HEK293 (cell line): ENCODE results near the gene NFKBIE.

Experiments
- CTCF ChIP-seq: fragments of 450-650 bp; formaldehyde crosslinking; IDR thresholded peaks from 2 replicates; pipeline ENCODE4 v1.5.1; 2016; ENCODE audit warnings: missing biosample characterization, missing genetic modification characterization
- SCRT1 ChIP-seq: fragments of 450-650 bp; formaldehyde crosslinking; IDR thresholded peaks from 2 replicates; pipeline ENCODE4 v1.5.1; 2016; ENCODE audit warnings: missing biosample characterization, missing genetic modification characterization, borderline replicate concordance
- ZNF184 ChIP-seq: fragments of 450-650 bp; IDR thresholded peaks from 2 replicates; pipeline ENCODE4 v1.5.1; 2018; ENCODE audit warnings: missing biosample characterization, mild to moderate bottlenecking, missing genetic modification characterization
- ZNF23 ChIP-seq: fragments of 450-650 bp; formaldehyde crosslinking; IDR thresholded peaks from 2 replicates; pipeline ENCODE4 v1.5.1; 2016; ENCODE audit warnings: missing biosample characterization, missing genetic modification characterization, borderline replicate concordance
- ZNF560 ChIP-seq: fragments of 450-650 bp; formaldehyde crosslinking; IDR thresholded peaks from 2 replicates; pipeline ENCODE4 v1.5.1; 2017; ENCODE audit warnings: missing biosample characterization, missing genetic modification characterization, borderline replicate concordance
- ZNF580 ChIP-seq: fragments of 450-650 bp; formaldehyde crosslinking; IDR thresholded peaks from 2 replicates; pipeline ENCODE4 v1.5.1; 2016; ENCODE audit warnings: missing biosample characterization, missing genetic modification characterization
- ZNF670 ChIP-seq: fragments of 450-650 bp; formaldehyde crosslinking; IDR thresholded peaks from 2 replicates; pipeline ENCODE4 v1.5.1; 2016; ENCODE audit warnings: missing biosample characterization, missing genetic modification characterization, low read depth
- ZNF76 ChIP-seq: fragments of 450-650 bp; formaldehyde crosslinking; IDR thresholded peaks from 2 replicates; pipeline ENCODE4; 2016; ENCODE audit warnings: low read depth, missing biosample characterization, missing genetic modification characterization, borderline replicate concordance
- TF ChIP-seq, protein P1 (sequence below): fragments of 450-650 bp; formaldehyde crosslinking; IDR thresholded peaks from 2 replicates; pipeline ENCODE4 v1.5.1; 2016; ENCODE audit warnings: missing biosample characterization, missing genetic modification characterization

- no peak for TF ChIP-seq ZNF560
- TF ChIP-seq CTCF (tag by site-specific recombination), result no peak
- TF ChIP-seq, protein P1, sequence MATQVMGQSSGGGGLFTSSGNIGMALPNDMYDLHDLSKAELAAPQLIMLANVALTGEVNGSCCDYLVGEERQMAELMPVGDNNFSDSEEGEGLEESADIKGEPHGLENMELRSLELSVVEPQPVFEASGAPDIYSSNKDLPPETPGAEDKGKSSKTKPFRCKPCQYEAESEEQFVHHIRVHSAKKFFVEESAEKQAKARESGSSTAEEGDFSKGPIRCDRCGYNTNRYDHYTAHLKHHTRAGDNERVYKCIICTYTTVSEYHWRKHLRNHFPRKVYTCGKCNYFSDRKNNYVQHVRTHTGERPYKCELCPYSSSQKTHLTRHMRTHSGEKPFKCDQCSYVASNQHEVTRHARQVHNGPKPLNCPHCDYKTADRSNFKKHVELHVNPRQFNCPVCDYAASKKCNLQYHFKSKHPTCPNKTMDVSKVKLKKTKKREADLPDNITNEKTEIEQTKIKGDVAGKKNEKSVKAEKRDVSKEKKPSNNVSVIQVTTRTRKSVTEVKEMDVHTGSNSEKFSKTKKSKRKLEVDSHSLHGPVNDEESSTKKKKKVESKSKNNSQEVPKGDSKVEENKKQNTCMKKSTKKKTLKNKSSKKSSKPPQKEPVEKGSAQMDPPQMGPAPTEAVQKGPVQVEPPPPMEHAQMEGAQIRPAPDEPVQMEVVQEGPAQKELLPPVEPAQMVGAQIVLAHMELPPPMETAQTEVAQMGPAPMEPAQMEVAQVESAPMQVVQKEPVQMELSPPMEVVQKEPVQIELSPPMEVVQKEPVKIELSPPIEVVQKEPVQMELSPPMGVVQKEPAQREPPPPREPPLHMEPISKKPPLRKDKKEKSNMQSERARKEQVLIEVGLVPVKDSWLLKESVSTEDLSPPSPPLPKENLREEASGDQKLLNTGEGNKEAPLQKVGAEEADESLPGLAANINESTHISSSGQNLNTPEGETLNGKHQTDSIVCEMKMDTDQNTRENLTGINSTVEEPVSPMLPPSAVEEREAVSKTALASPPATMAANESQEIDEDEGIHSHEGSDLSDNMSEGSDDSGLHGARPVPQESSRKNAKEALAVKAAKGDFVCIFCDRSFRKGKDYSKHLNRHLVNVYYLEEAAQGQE, result no peak
- TF ChIP-seq ZNF184 (tag by site-specific recombination), result no peak
- no peak for TF ChIP-seq ZNF76 (tag by site-specific recombination)
- TF ChIP-seq SCRT1 (tag by site-specific recombination), result no peak
- TF ChIP-seq ZNF23 (tag by site-specific recombination), result no peak
- no peak for TF ChIP-seq ZNF580 (tag by site-specific recombination)
- no peak for TF ChIP-seq ZNF670 (tag by site-specific recombination)
Measured at GRCh38 chr6:44220913-44221290, 44.4 kb downstream of the NFKBIE start.
